GM10248 (cell line): ENCODE results near the gene PRR23E.

Experiments
- CTCF ChIA-PET: fragments of 300-600 bp; sonication (Branson Sonifier 250); formaldehyde crosslinking; extraction: SDS; loops from one replicate; lab custom pipeline; 2021; ENCODE audit warnings: antibody characterized with exemption; lab: Yijun Ruan, JAX
- POLR2A ChIA-PET: fragments of 350-650 bp; sonication (Branson Sonifier 250); formaldehyde crosslinking; extraction: SDS; loops from one replicate; lab custom pipeline; 2020; ENCODE audit warnings: antibody characterized with exemption; lab: Yijun Ruan, JAX
- DNase-seq: peaks from one replicate; pipeline ENCODE4 v3.0.0; 2012; ENCODE audit errors: extremely low spot score
- CTCF ChIP-seq: IDR thresholded peaks from 2 replicates; pipeline ENCODE4 v1.5.1; 2012; ENCODE audit warnings: mild to moderate bottlenecking, low read depth; ENCODE audit errors: extremely low read depth, missing control alignments, control extremely low read depth

PRR23E gene

GRCh38 chr3:127193341-127193740, 410 bp downstream of the PRR23E start:
- CTCF ChIA-PET: no interaction called here
- peak; percentile 5 for DNase-seq
- no peak for TF ChIP-seq CTCF
- POLR2A ChIA-PET: no interaction called here

GRCh38 chr3:127193775-127194174, 844 bp downstream of the PRR23E start:
- CTCF ChIA-PET: interaction anchor here (1.0 kb wide), 1 partner anchor 351 kb away, joined by 3 read pairs; no protein-coding TSS in a partner anchor
- DNase-seq: no peak
- POLR2A ChIA-PET: no interaction called here
- no peak for TF ChIP-seq CTCF

GRCh38 chr3:127194601-127195187, 1.8 kb downstream of the PRR23E start:
- POLR2A ChIA-PET: no interaction called here
- CTCF ChIA-PET: interaction anchor here (1.0 kb wide), 1 partner anchor 350 kb away, joined by 3 read pairs; no protein-coding TSS in a partner anchor
- DNase-seq: peak; percentile 6
- no peak for TF ChIP-seq CTCF

- no peak for TF ChIP-seq CTCF
- peak; percentile 16 for DNase-seq
- CTCF ChIA-PET: no interaction called here
- POLR2A ChIA-PET: no interaction called here
These were observed 2.5 kb downstream of the PRR23E start for GRCh38 chr3:127195417-127195816.

- POLR2A ChIA-PET: no interaction called here
- no peak for TF ChIP-seq CTCF
- CTCF ChIA-PET: no interaction called here
- DNase-seq: peak; percentile 3
These were observed 3.1 kb downstream of the PRR23E start for GRCh38 chr3:127196002-127196401.

- CTCF ChIA-PET: no interaction called here
- POLR2A ChIA-PET: no interaction called here
- no peak for TF ChIP-seq CTCF
- DNase-seq: peak; percentile 16
These were observed 3.8 kb downstream of the PRR23E start for GRCh38 chr3:127196466-127197299.
